Measurements from ENCODE around the gene DBT.

DNA sequence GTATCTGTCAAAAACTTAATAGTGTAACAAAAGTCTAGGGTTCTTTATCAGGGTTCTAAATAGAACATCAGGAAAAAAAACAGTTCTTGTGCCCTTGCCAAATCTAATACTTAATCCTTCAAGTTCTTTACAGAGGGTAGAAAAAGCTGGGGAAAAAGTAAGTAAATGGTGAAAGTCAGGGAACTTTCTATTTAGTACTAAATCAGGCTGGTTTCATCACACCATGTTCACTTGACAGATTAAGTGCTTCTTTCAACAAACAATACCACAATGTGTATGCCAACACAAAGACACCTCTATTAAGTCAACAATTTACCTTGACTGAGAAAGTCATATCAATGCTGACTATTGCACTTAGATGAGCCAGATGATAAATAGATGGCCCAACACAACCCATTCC lies 9.7 kb downstream of the DBT start:
- TF ChIP-seq SP1 (IDR thresholded peaks at IDR 0.05) (no peak), FOXM1 (IDR thresholded peaks at IDR 0.05; ENCODE audit: borderline replicate concordance) (no peak), NFRKB (IDR thresholded peaks at IDR 0.05) (no peak), BHLHE40 (IDR thresholded peaks at IDR 0.05; ENCODE audit: borderline replicate concordance) (no peak), ARNT (IDR thresholded peaks at IDR 0.05) (no peak), ELF4 (IDR thresholded peaks at IDR 0.05) (no peak), SUZ12 (IDR thresholded peaks at IDR 0.05) (no peak), FOXA1 (IDR thresholded peaks at IDR 0.05) (no peak), FOXK2 (IDR thresholded peaks at IDR 0.05) (no peak), CTBP1 (IDR thresholded peaks at IDR 0.05; ENCODE audit: borderline replicate concordance) (no peak), TARDBP (IDR thresholded peaks at IDR 0.05) (no peak), ZNF384 (IDR thresholded peaks at IDR 0.05) (no peak)
- TF ChIP-seq, protein P1, sequence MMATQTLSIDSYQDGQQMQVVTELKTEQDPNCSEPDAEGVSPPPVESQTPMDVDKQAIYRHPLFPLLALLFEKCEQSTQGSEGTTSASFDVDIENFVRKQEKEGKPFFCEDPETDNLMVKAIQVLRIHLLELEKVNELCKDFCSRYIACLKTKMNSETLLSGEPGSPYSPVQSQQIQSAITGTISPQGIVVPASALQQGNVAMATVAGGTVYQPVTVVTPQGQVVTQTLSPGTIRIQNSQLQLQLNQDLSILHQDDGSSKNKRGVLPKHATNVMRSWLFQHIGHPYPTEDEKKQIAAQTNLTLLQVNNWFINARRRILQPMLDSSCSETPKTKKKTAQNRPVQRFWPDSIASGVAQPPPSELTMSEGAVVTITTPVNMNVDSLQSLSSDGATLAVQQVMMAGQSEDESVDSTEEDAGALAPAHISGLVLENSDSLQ (IDR thresholded peaks at IDR 0.05) = no peak

All from HEK293T (cell line).